HEK293T (cell line): ENCODE measurements around the gene CTNS.
"Not testable (repeated sequence)": the region's sequence is repeated elsewhere in the genome, so short reads cannot be mapped to it uniquely, and the experiment has no call there.

Source experiments
- CTCF ChIA-PET: fragments of 350-600 bp; formaldehyde crosslinking; extraction: SDS; loops from one replicate; lab custom pipeline; 2021; ENCODE audit warnings: antibody characterized with exemption, inconsistent platforms; lab: Yijun Ruan, JAX
- POLR2A ChIA-PET: fragments of 350-600 bp; formaldehyde crosslinking; extraction: SDS; loops from one replicate; lab custom pipeline; 2020; ENCODE audit warnings: antibody characterized with exemption, inconsistent platforms; lab: Yijun Ruan, JAX
- DNase-seq: peaks from one replicate; pipeline ENCODE4 v3.0.0; 2012; ENCODE audit warnings: mixed read lengths; ENCODE audit errors: extremely low spot score
- ARNT ChIP-seq: fragments of 450-650 bp; IDR thresholded peaks from 2 replicates; pipeline ENCODE4 v1.6.1; 2017; ENCODE audit warnings: mild to moderate bottlenecking
- BHLHE40 ChIP-seq: fragments of 450-650 bp; IDR thresholded peaks from 2 replicates; pipeline ENCODE4 v1.6.1; 2016; ENCODE audit warnings: mild to moderate bottlenecking, moderate library complexity, borderline replicate concordance
- CTBP1 ChIP-seq: fragments of 450-650 bp; IDR thresholded peaks from 2 replicates; pipeline ENCODE4 v1.6.1; 2016; ENCODE audit warnings: borderline replicate concordance
- ELF4 ChIP-seq: fragments of 450-650 bp; IDR thresholded peaks from 2 replicates; pipeline ENCODE4 v1.6.1; 2017; ENCODE audit warnings: antibody characterized with exemption
- FOXA1 ChIP-seq: fragments of 450-650 bp; IDR thresholded peaks from 2 replicates; pipeline ENCODE4 v1.6.1; 2016; ENCODE audit warnings: mild to moderate bottlenecking
- FOXK2 ChIP-seq: fragments of 450-650 bp; IDR thresholded peaks from 2 replicates; pipeline ENCODE4 v1.6.1; 2016; ENCODE audit warnings: mild to moderate bottlenecking
- FOXM1 ChIP-seq: fragments of 450-650 bp; IDR thresholded peaks from 2 replicates; pipeline ENCODE4 v1.6.1; 2017; ENCODE audit warnings: mild to moderate bottlenecking, borderline replicate concordance
- HDGF ChIP-seq: fragments of 450-650 bp; IDR thresholded peaks from 2 replicates; pipeline ENCODE4 v1.6.1; 2017; ENCODE audit warnings: antibody characterized with exemption, borderline replicate concordance
- L3MBTL2 ChIP-seq: fragments of 450-650 bp; conservative IDR thresholded peaks from 2 replicates; pipeline ENCODE4 v1.6.1; 2016; ENCODE audit warnings: mild to moderate bottlenecking
- LEF1 ChIP-seq: fragments of 450-650 bp; IDR thresholded peaks from 2 replicates; pipeline ENCODE4 v1.6.1; 2017; ENCODE audit warnings: mild to moderate bottlenecking, borderline replicate concordance
- NFRKB ChIP-seq: fragments of 450-650 bp; IDR thresholded peaks from 2 replicates; pipeline ENCODE4 v1.6.1; 2016; ENCODE audit warnings: mild to moderate bottlenecking, moderate library complexity
- SP1 ChIP-seq: fragments of 450-650 bp; IDR thresholded peaks from 2 replicates; pipeline ENCODE4 v1.6.1; 2017
- SUZ12 ChIP-seq: fragments of 450-650 bp; IDR thresholded peaks from 2 replicates; pipeline ENCODE4 v1.6.1; 2016; ENCODE audit warnings: mild to moderate bottlenecking
- TARDBP ChIP-seq: fragments of 450-650 bp; IDR thresholded peaks from 2 replicates; pipeline ENCODE4 v1.6.1; 2016
- ZNF384 ChIP-seq: fragments of 450-650 bp; IDR thresholded peaks from 2 replicates; pipeline ENCODE4 v1.6.1; 2016
- TF ChIP-seq, protein P1 (sequence below): fragments of 450-650 bp; IDR thresholded peaks from 2 replicates; pipeline ENCODE4 v1.6.1; 2016

The CTNS gene

GRCh38 chr17:3695723-3696411 is 59.3 kb downstream of the CTNS start, which contains the start of gene P2RX5:
P2RX5 (minus strand) TSS chr17:3696155; CDS start chr17:3696005, 150 bp downstream.
- ChIA-PET POLR2A (no interaction called here), CTCF (no interaction called here)
- no peak for DNase-seq
- TF ChIP-seq SUZ12 = no peak
- no peak for TF ChIP-seq FOXK2
- no peak for TF ChIP-seq FOXA1
- TF ChIP-seq TARDBP = no peak
- no peak for TF ChIP-seq SP1
- TF ChIP-seq, protein P1, sequence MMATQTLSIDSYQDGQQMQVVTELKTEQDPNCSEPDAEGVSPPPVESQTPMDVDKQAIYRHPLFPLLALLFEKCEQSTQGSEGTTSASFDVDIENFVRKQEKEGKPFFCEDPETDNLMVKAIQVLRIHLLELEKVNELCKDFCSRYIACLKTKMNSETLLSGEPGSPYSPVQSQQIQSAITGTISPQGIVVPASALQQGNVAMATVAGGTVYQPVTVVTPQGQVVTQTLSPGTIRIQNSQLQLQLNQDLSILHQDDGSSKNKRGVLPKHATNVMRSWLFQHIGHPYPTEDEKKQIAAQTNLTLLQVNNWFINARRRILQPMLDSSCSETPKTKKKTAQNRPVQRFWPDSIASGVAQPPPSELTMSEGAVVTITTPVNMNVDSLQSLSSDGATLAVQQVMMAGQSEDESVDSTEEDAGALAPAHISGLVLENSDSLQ = no peak
- no peak for TF ChIP-seq BHLHE40
- TF ChIP-seq CTBP1 = no peak
- TF ChIP-seq ELF4 = no peak
- TF ChIP-seq HDGF = no peak

- TF ChIP-seq TARDBP (no peak), HDGF (no peak), FOXA1 (no peak), ZNF384 (no peak), SUZ12 (no peak), L3MBTL2 (no peak), SP1 (no peak), BHLHE40 (no peak)
- no peak for DNase-seq
- ChIA-PET POLR2A (no interaction called here), CTCF (no interaction called here)
Observed at GRCh38 chr17:3697103-3697476, 60.5 kb downstream of the CTNS start.

GRCh38 chr17:3698139-3698538 is 61.6 kb downstream of the CTNS start:
- no peak for DNase-seq
- POLR2A ChIA-PET = no interaction called here
- CTCF ChIA-PET = no interaction called here
- no peak for TF ChIP-seq FOXA1

GRCh38 chr17:3699951-3700350 is 63.4 kb downstream of the CTNS start:
- no peak for TF ChIP-seq TARDBP
- TF ChIP-seq LEF1 = no peak
- TF ChIP-seq HDGF = no peak
- TF ChIP-seq FOXK2 = no peak
- no peak for TF ChIP-seq NFRKB
- TF ChIP-seq ZNF384 = no peak
- TF ChIP-seq, protein P1 = no peak
- no peak for TF ChIP-seq ARNT
- no peak for TF ChIP-seq L3MBTL2
- no peak for TF ChIP-seq FOXA1
- no peak for TF ChIP-seq CTBP1
- no peak for DNase-seq
- CTCF ChIA-PET = no interaction called here
- POLR2A ChIA-PET = no interaction called here

DNA sequence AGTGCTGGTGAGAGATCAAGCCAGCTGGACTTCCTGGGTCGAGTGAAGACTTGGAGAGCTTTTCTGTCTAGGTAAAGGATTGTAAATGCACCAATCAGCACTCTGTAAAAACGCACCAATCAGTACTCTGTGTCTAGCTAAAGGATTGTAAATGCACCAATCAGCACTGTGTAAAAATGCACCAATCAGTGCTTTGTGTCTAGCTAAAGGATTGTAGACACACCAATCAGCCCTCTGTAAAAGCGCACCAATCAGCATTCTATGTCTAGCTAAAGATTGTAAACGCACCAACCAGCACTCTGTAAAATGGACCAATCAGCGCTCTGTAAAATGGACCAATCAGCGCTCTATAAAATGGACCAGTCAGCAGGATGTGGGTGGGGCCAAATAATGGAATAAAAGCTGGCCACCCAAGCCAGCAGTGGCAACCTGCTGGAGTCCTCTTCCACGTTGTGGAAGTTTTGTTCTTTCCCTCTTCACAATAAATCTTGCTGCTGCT is 65.5 kb downstream of the CTNS start:
- CTCF ChIA-PET, POLR2A ChIA-PET, DNase-seq: not testable (repeated sequence)

GRCh38 chr17:3704931-3705717 is 68.6 kb downstream of the CTNS start:
- TF ChIP-seq LEF1 (no peak), FOXK2 (no peak), BHLHE40 (no peak), FOXA1 (no peak), SP1 (no peak), ARNT (no peak), HDGF (no peak), NFRKB (no peak), SUZ12 (no peak), FOXM1 (no peak), TARDBP (no peak), CTBP1 (no peak), ELF4 (no peak), ZNF384 (no peak), L3MBTL2 (no peak)
- TF ChIP-seq, protein P1 = no peak
- CTCF ChIA-PET = interaction anchor here (0.7 to 1.2 kb wide), 2 partner anchors 22 to 78 kb away, joined by 3 read pairs; no protein-coding TSS in a partner anchor
- DNase-seq = no peak
- POLR2A ChIA-PET = no interaction called here

GRCh38 chr17:3705718-3705984 is 69.1 kb downstream of the CTNS start:
- POLR2A ChIA-PET, DNase-seq: not testable (repeated sequence)
- CTCF ChIA-PET = interaction anchor here (1.2 kb wide), 1 partner anchor 23 kb away, joined by 3 read pairs; no protein-coding TSS in a partner anchor
